Hepatocyte (in vitro differentiated cells): ENCODE measurements around the gene RBM28. TPM values are rescaled to one million over a fixed set of nuclear protein-coding genes. Genes with fewer than 3 reads are reported as not detected.

Source experiments
- DNase-seq: peaks from one replicate; pipeline ENCODE4 v3.0.0-alpha.2; 2016; ENCODE audit warnings: low spot score
- H2AFZ ChIP-seq: fragments of 200-600 bp; sonication (generic); 2 replicates; pipeline ENCODE4 v1.6.0; 2016; ENCODE audit warnings: antibody characterized with exemption, mild to moderate bottlenecking
- H3K27ac ChIP-seq: fragments of 200-600 bp; sonication (generic); 2 replicates; pipeline ENCODE4 v1.5.1; 2016; ENCODE audit warnings: mild to moderate bottlenecking
- H3K27me3 ChIP-seq: fragments of 200-600 bp; sonication (generic); 2 replicates; pipeline ENCODE4 v1.6.1; 2016
- H3K36me3 ChIP-seq: fragments of 200-600 bp; sonication (generic); replicated peaks from 2 replicates; pipeline ENCODE4 v1.5.1; 2016; ENCODE audit warnings: low read depth; ENCODE audit not compliant: insufficient read depth
- H3K4me1 ChIP-seq: fragments of 200-600 bp; sonication (generic); 2 replicates; pipeline ENCODE4 v1.5.1; 2016; ENCODE audit warnings: mild to moderate bottlenecking, moderate library complexity; ENCODE audit not compliant: insufficient read depth
- H3K4me2 ChIP-seq: fragments of 200-600 bp; sonication (generic); 2 replicates; pipeline ENCODE4 v1.6.0; 2016
- H3K4me3 ChIP-seq: fragments of 200-600 bp; sonication (generic); 2 replicates; pipeline ENCODE4 v1.5.1; 2016; ENCODE audit warnings: mild to moderate bottlenecking
- H3K79me2 ChIP-seq: fragments of 200-600 bp; sonication (generic); 2 replicates; pipeline ENCODE4 v1.6.0; 2017; ENCODE audit warnings: mild to moderate bottlenecking
- H3K9me2 ChIP-seq: fragments of 200-600 bp; sonication (generic); replicated peaks from 2 replicates; pipeline ENCODE4 v1.6.0; 2017; ENCODE audit warnings: mild to moderate bottlenecking; ENCODE audit not compliant: insufficient read depth
- H3K9me3 ChIP-seq: fragments of 200-600 bp; sonication (generic); 2 replicates; pipeline ENCODE4 v1.5.1; 2016; ENCODE audit warnings: low read depth, mild to moderate bottlenecking
- H4K20me1 ChIP-seq: fragments of 200-600 bp; sonication (generic); 2 replicates; pipeline ENCODE4 v1.6.0; 2016; ENCODE audit warnings: mild to moderate bottlenecking; ENCODE audit not compliant: insufficient read depth, poor library complexity, severe bottlenecking
- EZH2 ChIP-seq: fragments of 200-600 bp; sonication (generic); IDR thresholded peaks from 2 replicates; pipeline ENCODE4 v1.6.1; 2016; ENCODE audit warnings: antibody characterized with exemption, mild to moderate bottlenecking, borderline replicate concordance
- EZH2phosphoT487 ChIP-seq: fragments of 200-600 bp; sonication (generic); IDR thresholded peaks from one replicate; pipeline ENCODE4 v1.6.1; 2018; ENCODE audit warnings: antibody characterized with exemption, mild to moderate bottlenecking, low read depth, moderate library complexity; ENCODE audit not compliant: unreplicated experiment, severe bottlenecking
- WGBS: methylation state at CpG from one replicate; pipeline ENCODE4 v1.1.6; 2016; ENCODE audit warnings: low lambda C conversion rate; ENCODE audit errors: missing lambda C conversion rate; 5-methylcytosine and 5-hydroxymethylcytosine counted together
- polyA plus RNA-seq: library from polyadenylated mRNA; unstranded; fragments of >200 nt; fragmentation: Nextera tagmentation; extraction: Ambion mirVana; gene quantifications from 2 replicates; pipeline ENCODE4 v1.2.1, GENCODE V29; 2016
- total RNA-seq: library from RNA; depleted of rRNA; stranded (reverse); fragments of >200 nt; gene quantifications from 2 replicates; pipeline ENCODE4 v1.2.3, GENCODE V29; 2014
- TF ChIP-seq, protein P1 (sequence below): fragments of 200-600 bp; sonication (generic); IDR thresholded peaks from 2 replicates; pipeline ENCODE4 v1.5.1; 2016; ENCODE audit warnings: antibody characterized with exemption, mild to moderate bottlenecking; ENCODE audit not compliant: poor library complexity

Gene RBM28
- total and polyA plus RNA-seq, 2 experiments from 2014 or later: 19.3 to 26.4 TPM

DNA sequence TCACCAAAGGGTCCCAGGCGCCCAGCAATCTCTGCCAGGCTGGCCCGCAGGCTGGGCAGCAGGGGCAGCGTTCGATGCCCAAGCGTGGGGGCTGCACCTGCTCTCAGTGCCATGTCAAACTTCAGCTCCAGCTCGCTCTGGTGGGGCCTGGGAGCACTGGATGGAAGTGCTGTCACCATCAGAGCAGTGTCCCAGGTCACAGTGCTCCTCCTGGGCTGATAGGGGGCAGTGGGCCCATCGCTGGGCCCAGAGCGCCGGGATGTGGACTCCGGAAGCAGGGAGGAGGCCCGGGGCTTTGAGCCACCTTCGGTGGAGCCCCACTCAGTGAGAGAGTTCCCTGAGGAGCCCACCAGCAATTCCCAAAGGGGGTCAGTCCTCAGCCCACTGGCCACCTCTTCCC lies 15.6 kb upstream of the RBM28 start:
- DNase-seq: no peak
- WGBS: 88% methylated on average over 11 of the region's 12 CpGs
- H3K79me2 ChIP-seq: no peaks in the 10 kb centered on the region
- H4K20me1 ChIP-seq: no peaks in the 10 kb centered on the region
- H3K27ac ChIP-seq: no peak overlapping the region
- H3K4me3 ChIP-seq: no peak overlapping the region
- no peaks in the 10 kb centered on the region for H3K9me3 ChIP-seq
- no peak overlapping the region for H2AFZ ChIP-seq
- no peaks in the 10 kb centered on the region for H3K36me3 ChIP-seq
- peaks cover 13% of the 10 kb centered on the region for H3K4me1 ChIP-seq
- peaks cover 49% of the 10 kb centered on the region for H3K27me3 ChIP-seq
- H3K9me2 ChIP-seq: no peaks in the 10 kb centered on the region
- H3K4me2 ChIP-seq: no peak overlapping the region
- TF ChIP-seq EZH2 (no peak), EZH2phosphoT487 (no peak)
- TF ChIP-seq, protein P1, sequence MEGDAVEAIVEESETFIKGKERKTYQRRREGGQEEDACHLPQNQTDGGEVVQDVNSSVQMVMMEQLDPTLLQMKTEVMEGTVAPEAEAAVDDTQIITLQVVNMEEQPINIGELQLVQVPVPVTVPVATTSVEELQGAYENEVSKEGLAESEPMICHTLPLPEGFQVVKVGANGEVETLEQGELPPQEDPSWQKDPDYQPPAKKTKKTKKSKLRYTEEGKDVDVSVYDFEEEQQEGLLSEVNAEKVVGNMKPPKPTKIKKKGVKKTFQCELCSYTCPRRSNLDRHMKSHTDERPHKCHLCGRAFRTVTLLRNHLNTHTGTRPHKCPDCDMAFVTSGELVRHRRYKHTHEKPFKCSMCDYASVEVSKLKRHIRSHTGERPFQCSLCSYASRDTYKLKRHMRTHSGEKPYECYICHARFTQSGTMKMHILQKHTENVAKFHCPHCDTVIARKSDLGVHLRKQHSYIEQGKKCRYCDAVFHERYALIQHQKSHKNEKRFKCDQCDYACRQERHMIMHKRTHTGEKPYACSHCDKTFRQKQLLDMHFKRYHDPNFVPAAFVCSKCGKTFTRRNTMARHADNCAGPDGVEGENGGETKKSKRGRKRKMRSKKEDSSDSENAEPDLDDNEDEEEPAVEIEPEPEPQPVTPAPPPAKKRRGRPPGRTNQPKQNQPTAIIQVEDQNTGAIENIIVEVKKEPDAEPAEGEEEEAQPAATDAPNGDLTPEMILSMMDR: no peak

GRCh38 chr7:128358233-128358632 lies 14.5 kb upstream of the RBM28 start:
- TF ChIP-seq EZH2 (no peak), EZH2phosphoT487 (no peak)
- TF ChIP-seq, protein P1: no peak
- H3K9me2 ChIP-seq: no peaks in the 10 kb centered on the region
- H2AFZ ChIP-seq: no peak overlapping the region
- H3K4me3 ChIP-seq: no peak overlapping the region
- no peaks in the 10 kb centered on the region for H3K36me3 ChIP-seq
- H3K27me3 ChIP-seq: peaks cover 46% of the 10 kb centered on the region
- peaks cover 13% of the 10 kb centered on the region for H3K4me1 ChIP-seq
- no peaks in the 10 kb centered on the region for H4K20me1 ChIP-seq
- no peaks in the 10 kb centered on the region for H3K79me2 ChIP-seq
- H3K27ac ChIP-seq: no peak overlapping the region
- 84% methylated on average over 1 of the region's 1 CpG for WGBS
- no peaks in the 10 kb centered on the region for H3K9me3 ChIP-seq
- H3K4me2 ChIP-seq: no peak overlapping the region
- no peak for DNase-seq

- no peak overlapping the region for H3K27ac ChIP-seq
- no peaks in the 10 kb centered on the region for H3K9me2 ChIP-seq
- H3K27me3 ChIP-seq: peaks cover 46% of the 10 kb centered on the region
- H3K9me3 ChIP-seq: no peaks in the 10 kb centered on the region
- no peaks in the 10 kb centered on the region for H4K20me1 ChIP-seq
- peaks cover 13% of the 10 kb centered on the region for H3K4me1 ChIP-seq
- TF ChIP-seq, protein P1: no peak
- TF ChIP-seq EZH2phosphoT487: no peak
- no peak for TF ChIP-seq EZH2
- no peak for DNase-seq
- no peak overlapping the region for H3K4me3 ChIP-seq
- H2AFZ ChIP-seq: no peak overlapping the region
- H3K79me2 ChIP-seq: no peaks in the 10 kb centered on the region
- 45% methylated on average over 6 of the region's 6 CpGs for WGBS
- no peaks in the 10 kb centered on the region for H3K36me3 ChIP-seq
- no peak overlapping the region for H3K4me2 ChIP-seq
Measured at GRCh38 chr7:128357217-128357613, 13.5 kb upstream of the RBM28 start.
